ENCODE measurements around the gene SPPL3.
"Not testable (repeated sequence)": the region's sequence is repeated elsewhere in the genome, so short reads cannot be mapped to it uniquely, and the experiment has no call there.

Gene SPPL3

GRCh38 chr12:120820884-120821510 lies 83.2 kb downstream of the SPPL3 start:
- peak in 1 of 2 donors; percentile 0 for DNase-seq (ENCODE audit: low read depth in 2 of 2)

GRCh38 chr12:120818416-120818815 lies 85.7 kb downstream of the SPPL3 start:
- DNase-seq (ENCODE audit: low read depth in 2 of 2) = no peak

GRCh38 chr12:120817559-120818330 lies 86.4 kb downstream of the SPPL3 start:
- DNase-seq (ENCODE audit: low read depth in 2 of 2) = no peak

- no peak for DNase-seq (ENCODE audit: low read depth in 2 of 2)
These were observed 87.8 kb downstream of the SPPL3 start for GRCh38 chr12:120816363-120816762.

GRCh38 chr12:120814903-120815429 lies 89.2 kb downstream of the SPPL3 start:
- DNase-seq (ENCODE audit: low read depth in 2 of 2) = no peak

GRCh38 chr12:120814203-120814902 lies 89.8 kb downstream of the SPPL3 start:
- no peak for DNase-seq (ENCODE audit: low read depth in 2 of 2)

- no peak for DNase-seq (ENCODE audit: low read depth in 2 of 2)
These were observed 90.5 kb downstream of the SPPL3 start for GRCh38 chr12:120813588-120814153.

GRCh38 chr12:120810021-120810420 lies 94.1 kb downstream of the SPPL3 start:
- no peak for DNase-seq (ENCODE audit: low read depth in 2 of 2)

- no peak for DNase-seq (ENCODE audit: low read depth in 2 of 2)
These were observed 99.7 kb downstream of the SPPL3 start for GRCh38 chr12:120804428-120804827.

- no peak for DNase-seq (ENCODE audit: low read depth in 2 of 2)
These were observed 103.0 kb downstream of the SPPL3 start for GRCh38 chr12:120801146-120801545.

GRCh38 chr12:120800665-120801064 lies 103.5 kb downstream of the SPPL3 start:
- DNase-seq (ENCODE audit: low read depth in 2 of 2) = no peak

- DNase-seq (ENCODE audit: low read depth in 2 of 2) = no peak
These were observed 104.7 kb downstream of the SPPL3 start for GRCh38 chr12:120799243-120800045.

- no peak for DNase-seq (ENCODE audit: low read depth in 2 of 2)
These were observed 105.5 kb downstream of the SPPL3 start for GRCh38 chr12:120798696-120799095.

GRCh38 chr12:120797677-120798642 lies 106.2 kb downstream of the SPPL3 start:
- DNase-seq (ENCODE audit: low read depth in 2 of 2) = no peak

GRCh38 chr12:120795441-120796178 lies 108.5 kb downstream of the SPPL3 start:
- DNase-seq (ENCODE audit: low read depth in 2 of 2) = no peak

- DNase-seq (ENCODE audit: low read depth in 2 of 2) = no peak
These were observed 110.8 kb downstream of the SPPL3 start for GRCh38 chr12:120793357-120793756.

GRCh38 chr12:120792456-120792855 lies 111.7 kb downstream of the SPPL3 start:
- DNase-seq (ENCODE audit: low read depth in 2 of 2) = not testable (repeated sequence)

- no peak for DNase-seq (ENCODE audit: low read depth in 2 of 2)
These were observed 112.4 kb downstream of the SPPL3 start for GRCh38 chr12:120791669-120792176.

GRCh38 chr12:120790114-120790513 lies 114.0 kb downstream of the SPPL3 start:
- no peak for DNase-seq (ENCODE audit: low read depth in 2 of 2)

All from stimulated activated CD8-positive, alpha-beta memory T cell treated with anti-CD3 and anti-CD28 coated beads, Interleukin-7, amount 100 ng/mL, for 1 hour (primary cell).